Right lobe of liver (tissue), 4 donors: ENCODE results near the gene DELE1.

ENCODE experiments used
- CTCF ChIP-seq, 4 donors: fragments of 200-600 bp in 3 of 4; fragments of 450-650 bp in 1 of 4; IDR thresholded peaks; one replicate each; pipeline versions ENCODE4 v1.5.1 to v1.8.0; 2016 to 2022; ENCODE audit warnings: antibody characterized with exemption in 4 of 4, mild to moderate bottlenecking in 2 of 4
- POLR2A ChIP-seq: fragments of 450-650 bp; IDR thresholded peaks from one replicate; pipeline ENCODE4 v1.6.1; 2017; ENCODE audit warnings: antibody characterized with exemption, mild to moderate bottlenecking
- donor health status: DM: no; HTN: no; CAD: no.
- donor health status: DM: no; HTN: no; CAD: no.
- donor health status: DM: no; HTN: yes; CAD: no.

- TF ChIP-seq CTCF (IDR thresholded peaks at IDR 0.05) (no peak), POLR2A (no peak)
Measured at GRCh38 chr5:141973871-141974595, 50.4 kb downstream of the DELE1 start.
